Measurements from ENCODE around the gene DMP1. TPM values are rescaled to one million over a fixed set of nuclear protein-coding genes. Genes with fewer than 3 reads are reported as not detected.
A peak's percentile ranks its signal among the peaks of the same experiment; 100 is the strongest.

The DMP1 gene, protein sequence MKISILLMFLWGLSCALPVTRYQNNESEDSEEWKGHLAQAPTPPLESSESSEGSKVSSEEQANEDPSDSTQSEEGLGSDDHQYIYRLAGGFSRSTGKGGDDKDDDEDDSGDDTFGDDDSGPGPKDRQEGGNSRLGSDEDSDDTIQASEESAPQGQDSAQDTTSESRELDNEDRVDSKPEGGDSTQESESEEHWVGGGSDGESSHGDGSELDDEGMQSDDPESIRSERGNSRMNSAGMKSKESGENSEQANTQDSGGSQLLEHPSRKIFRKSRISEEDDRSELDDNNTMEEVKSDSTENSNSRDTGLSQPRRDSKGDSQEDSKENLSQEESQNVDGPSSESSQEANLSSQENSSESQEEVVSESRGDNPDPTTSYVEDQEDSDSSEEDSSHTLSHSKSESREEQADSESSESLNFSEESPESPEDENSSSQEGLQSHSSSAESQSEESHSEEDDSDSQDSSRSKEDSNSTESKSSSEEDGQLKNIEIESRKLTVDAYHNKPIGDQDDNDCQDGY
- polyA plus RNA-seq (ENCODE audit: insufficient read length): not detected

DNA sequence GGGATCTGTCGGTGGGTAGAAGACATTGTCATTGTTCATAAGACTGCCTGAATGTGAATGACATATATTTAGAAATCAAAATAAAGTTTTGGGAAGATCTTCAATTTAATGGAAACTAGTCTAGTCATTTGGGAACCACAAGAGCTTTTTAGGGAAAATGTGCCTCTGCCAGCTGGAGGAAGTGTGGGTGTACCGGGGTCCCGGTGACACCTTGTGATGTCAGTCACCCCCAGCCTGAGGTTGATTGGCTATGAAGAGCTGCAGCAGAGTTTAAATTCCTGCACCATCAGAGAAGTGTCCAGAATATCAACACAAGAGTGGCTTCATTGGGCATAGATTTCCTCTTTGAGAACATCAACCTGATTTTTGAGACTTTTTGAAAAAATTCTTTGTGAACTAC lies at the start of gene DMP1:
TSS of gene DMP1 (plus strand) at position 301 of the 400 bp plus-strand sequence. CDS start 6,213 bp downstream, outside the sequence.
- no peak for DNase-seq

DNA sequence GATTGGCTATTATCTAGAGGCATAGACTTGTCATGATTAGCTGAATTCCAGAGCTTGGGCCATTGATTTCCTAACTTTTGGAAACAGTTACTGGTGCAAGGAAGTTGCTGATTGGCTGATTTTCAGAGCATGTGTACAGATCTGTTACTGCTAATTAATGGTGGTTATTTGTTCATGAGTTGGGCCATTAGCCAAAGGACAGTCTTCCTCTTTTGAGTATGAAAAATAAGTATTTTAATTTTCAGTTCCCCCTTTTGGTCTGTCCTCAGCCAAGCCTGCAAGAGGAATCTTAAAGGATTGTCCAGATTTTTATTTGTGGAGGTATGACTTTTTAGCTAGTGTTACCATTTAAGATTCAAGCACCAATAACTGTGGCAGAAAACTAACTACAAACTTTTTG lies 48.7 kb upstream of the DMP1 start:
- DNase-seq: no peak

DNA sequence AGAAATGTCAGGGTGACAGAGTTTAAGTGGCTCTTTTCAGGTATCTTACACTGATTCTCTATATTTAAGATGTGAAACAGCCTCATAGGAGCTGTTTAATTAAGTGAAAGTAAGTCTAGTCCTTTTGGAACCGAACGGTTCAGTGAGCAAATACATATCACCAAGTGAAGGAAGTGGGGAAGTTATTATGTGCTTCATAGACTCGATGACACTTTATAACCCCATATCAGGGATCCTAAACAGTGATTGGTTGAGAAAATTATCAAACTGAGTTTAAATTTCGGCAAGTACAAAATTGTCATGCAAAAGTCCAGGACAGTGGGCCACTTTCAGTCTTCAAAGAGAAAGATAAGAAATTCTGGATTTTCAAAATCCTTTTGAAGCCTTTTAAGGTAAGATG lies 41.9 kb upstream of the DMP1 start, which contains the start of gene DSPP:
TSS of gene DSPP (plus strand) at position 301 of the 400 bp plus-strand sequence. CDS start 2,380 bp downstream, outside the sequence.
- DNase-seq: no peak

DNA sequence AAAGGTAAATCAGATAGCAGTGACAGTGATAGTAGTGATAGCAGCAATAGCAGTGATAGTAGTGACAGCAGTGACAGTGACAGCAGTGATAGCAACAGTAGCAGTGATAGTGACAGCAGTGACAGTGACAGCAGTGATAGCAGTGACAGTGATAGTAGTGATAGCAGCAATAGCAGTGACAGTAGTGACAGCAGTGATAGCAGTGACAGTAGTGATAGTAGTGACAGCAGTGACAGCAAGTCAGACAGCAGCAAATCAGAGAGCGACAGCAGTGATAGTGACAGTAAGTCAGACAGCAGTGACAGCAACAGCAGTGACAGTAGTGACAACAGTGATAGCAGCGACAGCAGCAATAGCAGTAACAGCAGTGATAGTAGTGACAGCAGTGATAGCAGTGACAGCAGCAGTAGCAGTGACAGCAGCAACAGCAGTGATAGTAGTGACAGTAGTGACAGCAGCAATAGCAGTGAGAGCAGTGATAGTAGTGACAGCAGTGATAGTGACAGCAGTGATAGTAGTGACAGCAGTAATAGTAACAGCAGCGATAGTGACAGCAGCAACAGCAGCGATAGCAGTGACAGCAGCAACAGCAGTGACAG lies 35.7 kb upstream of the DMP1 start:
- DNase-seq: no peak

DNA sequence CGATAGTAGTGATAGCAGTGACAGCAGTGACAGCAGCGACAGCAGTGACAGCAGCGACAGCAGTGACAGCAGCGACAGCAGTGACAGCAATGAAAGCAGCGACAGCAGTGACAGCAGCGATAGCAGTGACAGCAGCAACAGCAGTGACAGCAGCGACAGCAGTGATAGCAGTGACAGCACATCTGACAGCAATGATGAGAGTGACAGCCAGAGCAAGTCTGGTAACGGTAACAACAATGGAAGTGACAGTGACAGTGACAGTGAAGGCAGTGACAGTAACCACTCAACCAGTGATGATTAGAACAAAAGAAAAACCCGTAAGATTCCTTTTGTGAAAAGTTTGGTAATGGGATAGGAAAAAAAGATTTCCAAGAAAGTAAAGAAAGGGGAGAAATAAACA lies 33.8 kb upstream of the DMP1 start:
- no peak for DNase-seq

DNA sequence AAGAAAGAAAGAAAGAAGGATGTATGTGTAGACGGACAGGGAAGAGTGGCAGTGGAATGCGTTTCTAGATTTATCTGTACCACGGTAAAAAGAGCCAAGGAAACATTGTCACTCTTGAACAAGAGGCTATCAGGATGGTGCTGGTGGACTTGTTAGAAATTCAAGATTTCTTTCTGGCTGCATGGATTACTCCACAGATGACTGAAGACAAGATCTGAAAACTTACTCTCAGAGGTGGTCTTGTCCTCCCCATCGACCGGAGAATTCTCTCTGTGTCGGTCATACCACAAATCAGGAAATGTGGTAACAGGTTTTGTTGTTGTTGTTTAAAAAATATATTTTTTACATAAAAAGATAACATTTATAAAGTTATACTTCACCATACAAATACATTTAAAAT lies 30.0 kb upstream of the DMP1 start:
- DNase-seq: no peak

DNA sequence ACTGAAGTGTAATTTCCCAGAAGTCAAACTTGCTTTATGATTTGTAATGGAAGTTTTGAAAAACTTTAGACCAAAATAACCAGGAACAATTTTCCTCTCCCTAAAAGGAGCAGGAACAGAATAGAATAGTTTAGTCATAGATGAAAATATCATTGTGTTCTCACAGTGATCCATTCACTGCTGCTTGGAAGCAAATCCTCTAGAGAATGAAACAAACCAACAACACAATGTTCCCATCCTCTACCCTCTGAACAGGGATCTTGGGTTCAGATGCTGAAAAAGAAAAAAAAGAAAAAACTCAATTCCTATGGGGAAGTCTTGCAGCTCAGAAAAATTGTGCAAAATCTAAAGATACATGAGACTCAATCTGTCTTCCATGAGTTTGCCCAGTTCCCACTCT lies 29.6 kb upstream of the DMP1 start:
- DNase-seq: no peak

DNA sequence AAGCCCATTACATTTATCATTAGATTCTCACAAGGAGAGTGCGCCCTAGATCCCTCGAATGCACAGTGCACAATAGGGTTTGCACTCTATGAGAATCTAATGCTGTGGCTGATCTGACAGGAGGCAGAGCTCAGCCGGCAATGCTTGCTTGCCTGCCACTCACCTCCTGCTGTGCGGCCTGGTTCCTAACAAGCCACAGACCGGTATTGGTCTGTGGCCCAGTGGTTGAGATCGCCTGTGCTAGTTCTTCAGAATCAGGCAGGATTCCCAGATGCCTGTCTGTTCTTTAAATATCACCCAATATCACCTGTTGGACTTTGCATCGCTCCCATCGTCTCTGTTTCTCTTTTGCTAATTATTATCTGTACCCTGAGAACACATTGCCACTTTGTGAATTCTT lies 27.8 kb upstream of the DMP1 start:
- no peak for DNase-seq

DNA sequence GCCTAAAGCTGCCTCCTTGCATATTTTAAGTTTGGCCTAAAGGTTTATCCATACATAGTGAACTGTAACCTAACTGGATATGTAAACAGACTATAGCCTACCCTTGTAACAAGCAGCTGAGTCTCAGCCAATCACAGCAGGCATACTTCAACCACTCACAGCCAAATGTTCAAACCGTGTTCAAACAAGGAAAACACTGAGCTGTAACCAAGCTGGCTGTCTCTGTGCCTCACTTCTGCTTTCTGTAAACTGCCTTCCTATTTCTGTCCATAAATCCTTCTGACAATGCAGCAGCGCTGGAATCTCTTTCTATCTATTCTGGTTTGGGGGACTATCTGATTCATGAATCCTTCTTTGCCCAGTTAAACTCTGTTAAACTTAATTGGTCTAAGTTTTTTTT lies 25.4 kb upstream of the DMP1 start:
- DNase-seq: no peak

DNA sequence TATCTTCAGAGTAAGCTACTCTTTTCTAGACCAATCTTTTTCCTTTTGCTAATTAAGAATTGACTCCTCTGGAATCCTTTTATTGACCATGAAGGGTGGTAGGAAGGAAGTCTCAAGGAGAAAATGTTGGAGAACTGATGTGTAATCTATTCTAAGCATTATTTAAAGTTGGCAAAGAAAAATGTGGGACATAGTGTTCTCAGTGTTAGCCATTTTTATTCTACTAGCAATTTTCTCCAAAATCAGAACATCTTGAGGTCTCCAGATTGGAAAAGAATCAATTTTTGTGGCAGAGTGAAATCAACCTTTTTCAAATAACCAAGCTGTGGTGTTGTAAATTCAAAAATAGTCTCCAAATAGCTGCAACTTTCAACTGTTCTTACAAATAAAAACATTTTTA lies 18.4 kb upstream of the DMP1 start:
- no peak for DNase-seq

DNA sequence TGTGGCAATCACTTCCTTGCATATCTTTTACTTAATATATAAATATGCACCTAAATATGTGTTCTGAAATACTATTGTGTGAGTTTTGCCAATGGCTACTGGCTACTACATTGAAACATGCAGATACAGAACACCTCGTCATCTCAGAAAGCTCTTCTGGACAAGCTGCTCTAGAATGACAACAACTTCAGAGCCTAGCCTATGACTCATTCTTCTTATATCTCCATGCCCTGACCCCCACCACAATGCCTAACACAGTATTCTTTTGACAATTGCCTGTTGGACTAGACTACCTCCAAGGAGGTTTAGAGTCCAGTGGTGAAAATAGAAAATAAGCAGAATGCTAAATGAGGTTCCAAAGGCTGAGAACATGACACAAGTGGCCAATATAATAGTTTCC lies 17.6 kb upstream of the DMP1 start:
- no peak for DNase-seq

DNA sequence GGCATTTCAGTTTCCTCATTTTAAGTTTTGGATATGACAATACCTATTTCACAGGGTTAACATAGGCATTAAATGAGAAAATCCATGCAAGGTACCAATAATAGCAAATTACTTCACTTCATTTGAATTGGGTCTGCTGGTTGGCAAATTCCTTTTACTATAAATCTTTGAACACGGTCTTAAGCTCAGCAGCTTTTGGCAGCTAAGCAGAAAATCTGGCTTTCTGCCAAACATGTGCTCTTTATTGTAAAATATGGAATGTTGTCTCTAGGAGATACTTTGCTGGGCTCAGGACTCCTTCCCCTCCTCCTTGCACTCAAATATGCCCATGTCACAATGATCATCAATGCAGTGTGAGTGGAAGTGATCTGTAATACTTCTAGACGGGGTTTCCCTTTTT lies 16.8 kb upstream of the DMP1 start:
- peak; percentile 65 for DNase-seq

DNA sequence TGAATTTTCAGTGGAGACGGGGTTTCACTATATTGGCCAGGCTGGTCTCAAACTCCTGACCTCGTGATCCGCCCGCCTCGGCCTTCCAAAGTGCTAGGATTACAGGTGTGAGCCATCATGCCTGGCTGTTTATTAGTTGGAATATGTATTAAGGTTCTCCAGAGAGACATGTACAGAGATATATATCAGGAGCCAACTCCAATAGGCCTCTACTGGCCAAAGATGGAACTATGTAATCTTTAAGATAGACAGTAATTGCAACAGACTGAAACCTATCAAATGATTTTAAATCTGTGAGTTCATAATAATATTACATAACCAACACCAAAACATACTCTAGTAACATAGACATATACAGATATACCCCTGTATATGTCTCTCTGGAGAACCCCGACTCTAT lies 5.8 kb upstream of the DMP1 start:
- no peak for DNase-seq

DNA sequence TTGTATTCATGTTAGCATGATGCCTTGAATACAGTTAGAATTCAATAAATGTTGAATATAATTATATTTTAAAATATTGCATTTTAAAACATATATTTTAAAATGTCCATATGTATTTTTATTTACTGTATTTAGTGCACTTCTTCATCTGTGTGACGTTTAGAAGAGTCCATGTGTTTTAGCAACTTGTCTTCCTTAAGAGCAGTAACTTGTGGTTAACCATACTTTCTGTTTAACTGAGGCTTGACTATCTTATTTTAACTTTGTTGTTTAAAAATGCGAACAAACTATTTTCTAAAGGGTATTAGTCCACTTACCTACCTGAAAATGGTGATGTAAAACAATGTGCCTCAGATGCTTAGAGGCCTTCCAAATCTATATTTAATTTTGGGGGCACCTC lies 858 bp downstream of the DMP1 start:
- no peak for DNase-seq

DNA sequence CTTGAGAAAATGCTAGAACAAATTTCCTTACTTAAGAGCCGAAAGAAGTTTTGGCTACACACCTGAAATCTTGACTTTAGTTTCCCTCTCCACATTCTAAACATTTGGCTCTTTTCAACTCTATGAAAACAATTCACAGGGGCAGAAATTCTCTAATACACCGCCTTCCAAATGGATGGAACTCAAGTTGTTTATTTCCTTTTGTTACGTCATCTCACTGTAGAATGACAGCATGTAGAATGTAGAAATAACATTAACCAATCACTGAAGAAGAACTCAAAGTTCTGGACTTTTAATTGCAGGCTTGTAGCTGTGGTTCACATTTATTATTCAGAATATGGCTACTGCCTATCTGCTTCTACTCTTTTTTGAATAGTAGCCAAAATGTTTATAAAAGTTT lies 1.9 kb downstream of the DMP1 start:
- DNase-seq: no peak

DNA sequence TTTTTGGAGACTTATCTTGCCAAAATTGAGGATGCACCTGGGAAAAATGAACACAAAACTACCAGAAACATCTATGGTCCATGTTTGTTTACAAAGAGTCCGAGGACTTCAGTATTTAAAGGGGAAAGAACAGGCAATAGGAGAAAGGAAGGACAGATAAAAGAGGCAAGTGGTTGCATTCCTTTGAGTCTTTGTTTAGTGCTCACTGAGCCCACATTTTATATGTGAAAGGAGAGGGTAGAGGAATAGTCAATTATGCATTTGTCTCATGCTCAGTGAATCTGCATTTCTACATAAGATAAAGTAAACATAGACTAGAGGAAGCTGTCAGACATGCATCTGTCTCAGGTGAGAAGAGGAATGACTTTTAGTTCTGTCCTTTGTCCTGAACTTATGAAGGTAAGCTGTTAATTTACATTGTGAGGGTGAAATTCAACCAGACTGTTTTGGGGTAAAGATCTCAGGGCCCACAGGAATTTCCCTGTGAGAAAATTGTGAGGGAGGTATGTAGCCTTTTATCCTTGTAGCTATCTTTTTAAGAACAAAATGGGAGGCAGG lies 4.5 kb downstream of the DMP1 start:
- DNase-seq: no peak

DNA sequence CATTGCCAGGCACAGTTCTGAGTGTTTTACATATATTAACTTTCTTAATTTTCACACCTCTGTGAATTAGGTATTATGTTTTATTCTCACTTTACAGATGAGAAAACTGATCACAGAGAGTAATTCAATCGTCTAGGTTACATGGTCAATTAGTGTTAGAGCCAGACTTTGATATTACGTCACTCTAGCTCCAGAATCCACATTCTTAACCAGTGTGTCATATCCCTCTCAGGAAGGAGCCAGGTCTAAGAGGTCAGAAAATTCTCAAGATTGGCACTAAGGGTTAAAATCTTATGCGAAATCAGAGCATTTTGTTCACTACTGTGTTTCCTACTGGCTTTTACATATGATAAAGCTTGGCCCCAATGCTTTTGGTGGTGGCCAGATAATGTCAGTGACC lies 7.4 kb downstream of the DMP1 start:
- no peak for DNase-seq

DNA sequence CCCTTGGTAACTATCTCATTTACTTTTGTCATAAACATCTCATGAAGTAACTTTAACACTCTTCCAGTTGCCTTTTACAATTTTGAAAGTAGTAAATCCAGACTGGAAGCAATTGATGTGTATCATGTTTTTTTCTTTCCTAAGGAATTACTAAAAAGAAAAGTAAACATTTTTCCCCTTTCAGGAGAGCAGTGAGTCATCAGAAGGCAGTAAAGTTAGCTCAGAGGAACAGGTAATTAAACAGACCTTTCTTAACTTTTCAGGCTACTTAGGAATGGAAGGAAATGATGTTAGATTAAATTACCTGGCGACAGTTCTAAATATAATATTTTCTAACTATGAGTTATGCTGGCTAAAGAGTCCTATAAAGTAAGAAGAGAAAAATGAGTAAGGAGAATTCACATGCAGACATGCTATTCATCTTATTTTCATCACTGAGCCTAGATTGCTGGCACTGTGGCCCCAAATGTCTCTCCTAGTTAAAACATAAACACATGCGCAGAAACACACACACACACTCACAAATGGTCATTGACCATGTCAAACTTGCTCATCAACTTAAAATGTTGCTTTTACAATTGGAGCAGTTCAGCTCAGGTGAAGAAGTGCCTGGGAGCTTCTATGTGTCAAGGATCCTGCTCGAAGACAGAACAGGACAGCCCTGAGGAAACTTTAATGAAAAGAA lies 9.3 kb downstream of the DMP1 start:
- DNase-seq: no peak

DNA sequence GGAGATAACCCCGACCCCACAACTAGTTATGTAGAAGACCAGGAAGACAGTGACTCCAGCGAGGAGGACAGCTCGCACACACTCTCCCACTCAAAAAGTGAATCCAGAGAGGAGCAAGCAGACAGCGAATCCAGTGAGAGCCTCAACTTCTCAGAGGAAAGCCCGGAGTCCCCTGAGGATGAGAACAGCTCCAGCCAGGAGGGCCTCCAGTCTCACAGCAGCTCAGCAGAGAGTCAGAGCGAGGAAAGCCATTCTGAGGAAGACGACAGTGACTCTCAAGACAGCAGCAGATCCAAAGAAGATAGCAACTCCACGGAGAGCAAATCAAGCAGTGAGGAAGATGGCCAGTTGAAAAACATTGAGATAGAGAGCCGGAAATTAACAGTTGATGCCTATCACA lies 12.8 kb downstream of the DMP1 start:
- no peak for DNase-seq

DNA sequence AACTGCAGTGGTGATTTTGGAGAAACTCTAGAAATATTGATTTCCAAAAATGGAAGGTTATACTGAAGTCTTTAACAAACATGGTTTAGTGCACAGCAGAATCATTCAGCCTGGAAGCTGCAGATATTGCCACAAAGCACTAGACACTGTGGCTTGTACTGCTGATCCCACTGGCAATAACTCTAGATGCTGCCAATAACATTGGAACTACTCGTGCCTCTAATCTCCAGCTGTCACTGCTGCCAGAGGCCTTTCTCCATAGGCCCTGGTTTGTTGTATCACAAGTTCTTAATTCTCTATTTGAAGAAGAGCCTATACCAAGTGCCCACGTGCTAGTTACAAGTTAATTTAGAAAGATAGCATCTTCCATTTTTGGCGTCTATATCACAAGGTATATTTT lies 19.3 kb downstream of the DMP1 start:
- no peak for DNase-seq

DNA sequence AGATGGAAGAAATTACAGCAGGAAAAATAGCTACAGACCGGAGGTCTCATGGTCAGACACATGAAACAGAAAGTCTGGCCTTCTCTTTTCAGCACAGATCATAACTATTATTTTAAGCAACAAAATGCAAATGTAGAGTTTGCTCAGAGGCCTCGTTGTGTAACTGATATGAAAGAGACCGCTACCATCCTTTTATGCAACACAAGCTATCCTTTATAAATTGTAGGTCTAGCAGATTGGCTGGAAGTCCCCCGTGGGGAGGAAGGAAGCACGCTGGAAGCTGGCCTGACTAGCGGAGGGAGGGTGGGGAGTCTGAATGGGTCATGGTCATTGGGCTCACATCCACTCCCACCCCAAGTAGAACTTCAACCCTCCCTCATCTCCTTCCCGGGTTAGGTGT lies 27.7 kb downstream of the DMP1 start:
- DNase-seq: peak; percentile 23

DNA sequence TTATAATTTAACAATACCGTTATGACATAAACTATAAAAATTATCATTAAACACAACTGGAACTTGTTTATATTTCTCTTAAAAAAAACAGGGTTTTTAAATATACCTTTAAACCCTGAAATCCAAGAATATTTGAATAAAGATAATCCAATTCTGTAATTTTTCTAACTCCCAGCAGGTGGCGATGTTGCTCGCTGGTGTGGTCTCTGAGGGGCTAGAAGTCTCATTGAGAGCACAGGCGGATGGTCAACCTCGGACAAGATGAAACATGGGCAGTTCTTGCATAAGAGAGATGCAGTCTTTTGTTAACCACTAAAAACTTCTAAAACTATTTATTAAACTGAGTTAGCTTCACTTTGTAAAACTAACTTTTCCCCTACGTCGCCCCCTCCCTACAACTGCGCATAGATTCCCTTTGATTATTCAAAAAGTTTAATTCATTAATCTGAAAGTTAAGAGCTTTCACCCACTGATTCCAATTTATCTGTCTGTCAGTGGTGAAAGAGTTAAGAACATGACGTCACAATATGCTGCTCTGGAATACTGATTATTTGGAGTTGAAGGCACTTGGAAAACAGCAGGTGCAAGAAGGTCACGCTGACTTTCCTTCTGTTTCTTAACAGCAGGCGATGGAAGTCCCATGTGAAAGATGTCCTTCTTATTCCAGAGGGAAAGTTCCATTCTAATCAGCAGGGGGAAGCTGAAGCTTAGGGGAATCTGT lies 29.5 kb downstream of the DMP1 start:
- DNase-seq: peak; percentile 69

DNA sequence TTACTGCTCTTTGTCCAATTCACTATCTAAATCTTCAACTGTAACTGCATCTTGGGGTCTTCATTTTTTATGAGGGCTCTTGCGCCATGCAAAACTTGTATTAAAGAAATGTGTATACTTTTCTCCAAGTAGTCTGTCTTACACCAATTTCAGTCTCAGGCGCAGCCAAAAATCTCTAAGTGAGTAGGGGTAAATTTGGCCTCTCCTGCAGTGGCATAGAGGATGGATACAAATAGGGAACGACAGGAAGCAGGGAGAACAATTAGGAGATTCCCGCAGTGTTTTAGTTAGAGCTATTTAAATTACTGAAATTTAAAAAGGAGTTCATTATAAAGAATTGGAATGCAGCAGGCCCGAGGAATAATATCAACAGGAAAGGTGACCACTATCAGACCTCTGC lies 30.2 kb downstream of the DMP1 start:
- DNase-seq: no peak

All from hindlimb muscle (tissue), 1 donor.